Measurements from ENCODE around the gene ACADSB. TPM values are rescaled to one million over a fixed set of nuclear protein-coding genes. Genes with fewer than 3 reads are reported as not detected.

Gene ACADSB
- total RNA-seq (2022), result 23.5 and 25.3 TPM in 2 replicates
- Bru-seq, nascent RNA, result percentile 58 among the genes with signal in this experiment
- percentile 65 among the genes with signal in this experiment for BruChase-seq, experiment 1, labeled RNA remaining after a 2-hour chase
- BruChase-seq, experiment 2, labeled RNA remaining after a 6-hour chase, result percentile 76 among the genes with signal in this experiment
- long read RNA-seq, full-length matches to known transcripts, result 54 of 62 reads
- long read RNA-seq, partial matches to known transcripts, result 2 of 62 reads
- long read RNA-seq, other reads (novel, unspliced or antisense), result 6 of 62 reads

DNA sequence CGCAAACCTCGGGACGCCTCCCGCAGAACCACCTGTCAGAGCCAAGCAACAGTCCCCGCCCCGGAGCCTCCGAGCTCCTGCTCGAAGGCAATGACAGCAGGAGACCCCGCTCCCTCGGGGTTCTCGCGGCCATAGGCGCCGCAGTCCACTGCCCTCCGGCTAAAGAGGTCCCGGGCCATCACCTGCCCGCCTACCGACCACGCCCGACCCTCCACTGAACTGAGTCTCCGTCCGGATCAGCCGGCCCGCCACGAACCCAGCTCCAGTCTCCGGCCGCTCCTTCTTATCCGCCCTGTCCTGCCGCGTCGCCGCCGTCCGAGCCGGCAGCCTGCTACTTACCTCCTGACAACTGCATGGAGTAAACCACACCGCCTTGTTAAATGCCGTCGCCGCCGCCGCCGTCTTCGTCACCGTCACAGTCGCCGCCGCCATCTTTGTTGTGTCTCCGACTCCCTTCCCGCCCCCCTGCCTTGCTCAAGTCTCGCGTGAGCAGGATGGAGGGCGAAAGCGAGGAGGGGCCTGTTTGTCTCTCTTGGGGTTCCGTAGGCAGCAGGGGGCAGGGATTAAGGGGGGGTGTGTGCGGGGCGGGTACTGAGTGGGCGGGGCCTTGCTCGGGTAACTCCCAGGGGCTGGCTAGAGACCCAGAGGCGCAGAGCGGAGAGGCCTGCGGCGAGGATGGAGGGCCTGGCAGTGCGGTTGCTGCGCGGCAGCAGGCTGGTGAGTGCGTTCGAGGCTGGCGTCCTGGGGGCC is at the start of gene ACADSB, which contains the start of gene IKZF5:
TSS of gene ACADSB (plus strand) at position 652 of the 750 bp plus-strand sequence. CDS start at position 676, 24 bp downstream.
TSS of gene IKZF5 (minus strand) at position 441 of the 750 bp plus-strand sequence. CDS start 10,170 bp downstream, outside the sequence.
- Mint-ChIP-seq H3K4me1 (ENCODE audit: low read depth, unreplicated experiment) (peaks cover 6% of the 10 kb centered on the region), H3K27me3 (ENCODE audit: insufficient read depth, unreplicated experiment) (no peaks in the 10 kb centered on the region), H3K27ac (ENCODE audit: unreplicated experiment) (peak within 1 kb of the TSS; percentile 98), H3K4me3 (ENCODE audit: unreplicated experiment) (peak within 1 kb of the TSS; percentile 91), H3K9me3 (ENCODE audit: unreplicated experiment) (no peaks in the 10 kb centered on the region), H3K36me3 (ENCODE audit: insufficient read depth, unreplicated experiment) (peaks cover 13% of the 10 kb centered on the region)
- DNase-seq, result peak; percentile 96 to 98
- TF ChIP-seq, protein P1, sequence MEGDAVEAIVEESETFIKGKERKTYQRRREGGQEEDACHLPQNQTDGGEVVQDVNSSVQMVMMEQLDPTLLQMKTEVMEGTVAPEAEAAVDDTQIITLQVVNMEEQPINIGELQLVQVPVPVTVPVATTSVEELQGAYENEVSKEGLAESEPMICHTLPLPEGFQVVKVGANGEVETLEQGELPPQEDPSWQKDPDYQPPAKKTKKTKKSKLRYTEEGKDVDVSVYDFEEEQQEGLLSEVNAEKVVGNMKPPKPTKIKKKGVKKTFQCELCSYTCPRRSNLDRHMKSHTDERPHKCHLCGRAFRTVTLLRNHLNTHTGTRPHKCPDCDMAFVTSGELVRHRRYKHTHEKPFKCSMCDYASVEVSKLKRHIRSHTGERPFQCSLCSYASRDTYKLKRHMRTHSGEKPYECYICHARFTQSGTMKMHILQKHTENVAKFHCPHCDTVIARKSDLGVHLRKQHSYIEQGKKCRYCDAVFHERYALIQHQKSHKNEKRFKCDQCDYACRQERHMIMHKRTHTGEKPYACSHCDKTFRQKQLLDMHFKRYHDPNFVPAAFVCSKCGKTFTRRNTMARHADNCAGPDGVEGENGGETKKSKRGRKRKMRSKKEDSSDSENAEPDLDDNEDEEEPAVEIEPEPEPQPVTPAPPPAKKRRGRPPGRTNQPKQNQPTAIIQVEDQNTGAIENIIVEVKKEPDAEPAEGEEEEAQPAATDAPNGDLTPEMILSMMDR (IDR thresholded peaks at IDR 0.05; ENCODE audit: insufficient read depth in 1 of 2, low read depth in 1 of 2, low read length in 1 of 2, severe bottlenecking in 1 of 2, unreplicated experiment in 1 of 2), result no peak
- no peaks in the 10 kb centered on the region for H3K27me3 ChIP-seq (replicated peaks; ENCODE audit: control insufficient read depth, insufficient read depth, low read length)
- H3K4me1 ChIP-seq, result peaks cover 9% of the 10 kb centered on the region; the same call in 1 of the 2 replicates
- no peaks in the 10 kb centered on the region for H3K36me3 ChIP-seq (ENCODE audit: control insufficient read depth, insufficient read depth, low read length)
- intact Hi-C loops (cut with micrococcal nuclease; ENCODE audit: unreplicated experiment), result loop anchor here (1.0 to 2.0 kb wide), 3 partner anchors 13 to 54 kb away; partner anchors contain the start of genes C10orf88 and PSTK
- H3K4me3 ChIP-seq (ENCODE audit: low read depth, low read length), result peak within 1 kb of the TSS; percentile 99
- BruUV-seq (replicated peaks), result no TSS peak
- no peaks in the 10 kb centered on the region for H3K9me3 ChIP-seq
- ChIA-PET CTCF (interaction anchor here (1.1 kb wide), 1 partner anchor 986 kb away, joined by 3 read pairs; no protein-coding TSS in a partner anchor), POLR2A (interaction anchor here (1.0 to 2.1 kb wide), 2 partner anchors 12 to 29 kb away, joined by 4 to 11 read pairs; partner anchors contain the start of gene PSTK)

DNA sequence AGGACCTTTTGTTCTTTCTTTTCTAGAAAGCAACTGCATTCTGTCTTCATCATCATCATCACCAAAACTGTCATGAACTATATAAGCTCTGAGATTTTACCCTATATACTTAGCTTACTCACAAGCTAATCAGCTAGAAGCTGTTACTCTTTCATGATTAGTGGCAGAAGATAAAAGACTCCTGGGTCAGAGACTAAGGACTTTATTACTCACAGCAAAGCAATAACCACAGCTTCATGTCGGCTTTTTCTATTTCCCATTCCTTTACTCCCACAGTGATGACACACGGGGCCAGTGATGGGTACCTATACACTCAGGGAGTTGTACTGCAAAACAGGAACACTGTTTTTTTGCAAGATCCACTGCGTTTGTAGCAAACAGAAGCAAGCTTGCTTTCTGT is 46.4 kb upstream of the ACADSB start:
- H3K27ac Mint-ChIP-seq (ENCODE audit: unreplicated experiment), result no peak overlapping the region
- H3K36me3 Mint-ChIP-seq (ENCODE audit: insufficient read depth, unreplicated experiment), result peaks cover 6% of the 10 kb centered on the region
- peaks cover 18% of the 10 kb centered on the region for H3K9me3 Mint-ChIP-seq (ENCODE audit: unreplicated experiment)
- no peaks in the 10 kb centered on the region for H3K9me3 ChIP-seq
- POLR2A ChIA-PET, result no interaction called here
- TF ChIP-seq, protein P1 (IDR thresholded peaks at IDR 0.05; ENCODE audit: insufficient read depth in 1 of 2, low read depth in 1 of 2, low read length in 1 of 2, severe bottlenecking in 1 of 2, unreplicated experiment in 1 of 2), result no peak
- no peak for DNase-seq
- intact Hi-C loops (cut with micrococcal nuclease; ENCODE audit: unreplicated experiment), result no loop called here
- H3K36me3 ChIP-seq (ENCODE audit: control insufficient read depth, insufficient read depth, low read length), result peaks cover 3% of the 10 kb centered on the region
- CTCF ChIA-PET, result no interaction called here
- no peak overlapping the region for H3K4me3 ChIP-seq (ENCODE audit: low read depth, low read length)
- no peaks in the 10 kb centered on the region for H3K27me3 Mint-ChIP-seq (ENCODE audit: insufficient read depth, unreplicated experiment)
- no peak overlapping the region for H3K4me3 Mint-ChIP-seq (ENCODE audit: unreplicated experiment)
- H3K4me1 ChIP-seq, result peaks cover 4% of the 10 kb centered on the region; the same call in 1 of the 2 replicates
- H3K4me1 Mint-ChIP-seq (ENCODE audit: low read depth, unreplicated experiment), result peaks cover 1% of the 10 kb centered on the region
- no TSS peak for BruUV-seq (replicated peaks)
- no peaks in the 10 kb centered on the region for H3K27me3 ChIP-seq (replicated peaks; ENCODE audit: control insufficient read depth, insufficient read depth, low read length)

DNA sequence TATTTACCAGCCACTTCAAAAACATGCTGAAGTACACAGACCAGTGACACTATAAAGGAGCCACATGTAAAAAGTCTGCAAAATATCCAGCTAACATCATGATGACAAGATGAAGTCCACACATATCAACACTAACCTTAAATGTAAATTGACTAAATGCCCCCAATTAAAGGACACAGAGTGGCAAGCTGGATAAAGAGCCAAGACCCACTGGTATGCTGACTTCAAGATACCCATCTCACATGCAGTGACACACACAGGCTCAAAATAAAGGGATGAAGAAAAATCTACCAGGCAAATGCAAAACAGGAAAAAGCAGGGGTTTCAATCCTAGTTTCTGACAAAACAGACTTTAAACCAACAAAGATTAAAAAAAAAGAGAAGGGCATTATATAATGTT is 41.9 kb upstream of the ACADSB start:
- POLR2A ChIA-PET, result no interaction called here
- CTCF ChIA-PET, result no interaction called here

More for the DNA sequence above, 41.9 kb upstream of the ACADSB start:
- H3K4me1 ChIP-seq, result no peaks in the 10 kb centered on the region
- no peak for DNase-seq
- H3K36me3 ChIP-seq (ENCODE audit: control insufficient read depth, insufficient read depth, low read length), result peaks cover 3% of the 10 kb centered on the region; the same call in 1 of the 2 replicates
- no TSS peak for BruUV-seq (replicated peaks)
- H3K4me3 Mint-ChIP-seq (ENCODE audit: unreplicated experiment), result no peak overlapping the region
- no peak overlapping the region for H3K27ac Mint-ChIP-seq (ENCODE audit: unreplicated experiment)
- H3K4me1 Mint-ChIP-seq (ENCODE audit: low read depth, unreplicated experiment), result no peaks in the 10 kb centered on the region
- TF ChIP-seq, protein P1 (IDR thresholded peaks at IDR 0.05; ENCODE audit: insufficient read depth in 1 of 2, low read depth in 1 of 2, low read length in 1 of 2, severe bottlenecking in 1 of 2, unreplicated experiment in 1 of 2), result no peak
- no peaks in the 10 kb centered on the region for H3K27me3 Mint-ChIP-seq (ENCODE audit: insufficient read depth, unreplicated experiment)
- H3K36me3 Mint-ChIP-seq (ENCODE audit: insufficient read depth, unreplicated experiment), result peaks cover 6% of the 10 kb centered on the region
- peaks cover 39% of the 10 kb centered on the region for H3K9me3 Mint-ChIP-seq (ENCODE audit: unreplicated experiment)
- no peak overlapping the region for H3K4me3 ChIP-seq (ENCODE audit: low read depth, low read length)
- no peaks in the 10 kb centered on the region for H3K27me3 ChIP-seq (replicated peaks; ENCODE audit: control insufficient read depth, insufficient read depth, low read length)
- intact Hi-C loops (cut with micrococcal nuclease; ENCODE audit: unreplicated experiment), result no loop called here
- H3K9me3 ChIP-seq, result 0 out of 2 replicates have a peak, but pooled peaks cover 10% of the 10 kb centered on the region
